CD4-positive, alpha-beta T cell (primary cell): ENCODE measurements around the gene CDHR2. TPM values are rescaled to one million over a fixed set of nuclear protein-coding genes. Genes with fewer than 3 reads are reported as not detected.

Experiments
- ATAC-seq: fragments of 200-7000 bp; cut with Tn5 transposase; one replicate; pipeline ENCODE4 v1.10.0; 2022; ENCODE audit warnings: mild to moderate bottlenecking; ENCODE audit not compliant: poor library complexity
- CTCF ChIA-PET: fragments of 350-600 bp; sonication (Branson Sonifier 250); formaldehyde crosslinking; loops from one replicate; lab custom pipeline; 2021; ENCODE audit warnings: antibody characterized with exemption, inconsistent platforms; lab: Charles Lee
- POLR2A ChIA-PET: fragments of 350-600 bp; sonication (Branson Sonifier 250); formaldehyde crosslinking; loops from one replicate; lab custom pipeline; 2021; ENCODE audit warnings: antibody characterized with exemption, inconsistent platforms; lab: Charles Lee
- DNase-seq, 14 experiments: peaks; one replicate each; pipeline ENCODE4 v3.0.0-alpha.2; 2013 to 2020; ENCODE audit warnings: mixed read lengths in 2 of 14
- H3K27ac ChIP-seq, 2 donors: one replicate each; pipeline versions ENCODE4 v1.5.1 to v1.7.0; 2013; ENCODE audit warnings: low read length in 2 of 2, low read depth in 1 of 2, mild to moderate bottlenecking in 1 of 2
- H3K27me3 ChIP-seq, 2 experiments: 1 replicate in 1 of 2; 2 replicates in 1 of 2; pipeline versions ENCODE4 v1.6.1 to v1.7.0; 2013; ENCODE audit warnings: low read length in 2 of 2, control low read depth in 1 of 2, mild to moderate bottlenecking in 1 of 2, moderate library complexity in 1 of 2; ENCODE audit not compliant: insufficient read depth in 2 of 2, control insufficient read depth in 1 of 2
- H3K36me3 ChIP-seq: one replicate; pipeline ENCODE4 v1.6.1; 2013; ENCODE audit warnings: low read length, control low read depth; ENCODE audit not compliant: insufficient read depth
- H3K4me1 ChIP-seq: one replicate; pipeline ENCODE4 v1.6.1; 2013; ENCODE audit warnings: low read length, control low read depth; ENCODE audit not compliant: insufficient read depth
- H3K4me3 ChIP-seq: one replicate; pipeline ENCODE4 v1.5.1; 2013; ENCODE audit warnings: mild to moderate bottlenecking, low read length, moderate library complexity
- H3K9me3 ChIP-seq, 2 experiments: 1 replicate in 1 of 2; 2 replicates in 1 of 2; pipeline versions ENCODE4 v1.6.1 to v1.7.0; 2013; ENCODE audit warnings: low read length in 2 of 2, mild to moderate bottlenecking in 2 of 2, control low read depth in 1 of 2, moderate library complexity in 1 of 2; ENCODE audit not compliant: control insufficient read depth in 1 of 2, insufficient read depth in 1 of 2
- H3K27ac Mint-ChIP-seq: one replicate; pipeline ENCODE4 v1.8.0; 2020; ENCODE audit warnings: mixed read lengths
- H3K27me3 Mint-ChIP-seq: one replicate; pipeline ENCODE4 v1.8.0; 2021; ENCODE audit warnings: mixed read lengths
- H3K36me3 Mint-ChIP-seq: one replicate; pipeline ENCODE4 v1.8.0; 2021; ENCODE audit warnings: low read depth, mixed read lengths
- H3K4me1 Mint-ChIP-seq: one replicate; pipeline ENCODE4 v1.8.0; 2021; ENCODE audit warnings: low read depth, mixed read lengths
- H3K4me3 Mint-ChIP-seq: one replicate; pipeline ENCODE4 v1.8.0; 2020; ENCODE audit warnings: mild to moderate bottlenecking, mixed read lengths
- H3K9me3 Mint-ChIP-seq: one replicate; pipeline ENCODE4 v1.8.0; 2020; ENCODE audit warnings: mixed read lengths
- CTCF ChIP-seq: fragments of 200-600 bp; IDR thresholded peaks from one replicate; pipeline ENCODE4 v1.8.0; 2022; ENCODE audit warnings: antibody characterized with exemption, mild to moderate bottlenecking
- intact Hi-C, 2 experiments: fragments of 100-400 bp; cut with DNase I in 1 of 2; cut with micrococcal nuclease in 1 of 2; formaldehyde crosslinking; loops; one replicate each; pipeline versions ENCODE4 v1.15.1 to v1.9.0; 2023 to 2025; cut with DNase I, micrococcal nuclease
- total RNA-seq, 174 experiments: library from RNA in 2 of 174; stranded (reverse) in 2 of 174; gene quantifications; one replicate each; pipeline ENCODE4 v1.2.3 and lab custom pipeline; 2021 to 2026

Gene CDHR2
- total RNA-seq, 2 experiments from 2014 or later, result 1.6 to 2.0 TPM

DNA sequence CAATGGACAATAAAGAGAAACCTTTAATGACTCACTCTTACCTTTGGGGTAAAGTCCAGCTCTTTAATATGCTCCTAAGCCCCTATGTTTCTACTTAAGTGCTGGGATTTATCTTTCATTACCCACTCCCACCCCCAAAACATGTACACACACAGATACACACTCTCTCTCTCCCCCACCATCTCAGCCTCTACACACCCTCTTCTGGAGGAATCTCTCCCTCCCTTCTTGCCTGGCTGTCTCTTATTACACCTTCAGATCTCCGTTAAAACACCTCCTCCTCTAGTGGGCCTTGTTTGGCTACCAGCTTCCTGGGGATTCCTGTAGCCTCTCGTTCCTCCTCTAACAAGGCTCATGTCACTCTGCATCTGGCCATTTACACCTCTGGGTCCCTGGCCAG lies 53.9 kb downstream of the CDHR2 start:
- DNase-seq (no peak), ATAC-seq (no peak)
- H3K27ac ChIP-seq, result no peak overlapping the region
- Mint-ChIP-seq H3K4me1 (no peaks in the 10 kb centered on the region), H3K9me3 (no peaks in the 10 kb centered on the region), H3K27me3 (no peaks in the 10 kb centered on the region), H3K27ac (no peak overlapping the region), H3K4me3 (no peak overlapping the region), H3K36me3 (no peaks in the 10 kb centered on the region)
- no peak for TF ChIP-seq CTCF
- POLR2A ChIA-PET, result no interaction called here
- intact Hi-C loops, result no loop called here
- peaks cover 0 to 4% of the 10 kb centered on the region in 2 experiments for H3K9me3 ChIP-seq
- H3K27me3 ChIP-seq, result no peaks in the 10 kb centered on the region
- CTCF ChIA-PET, result no interaction called here
- no peaks in the 10 kb centered on the region for H3K4me1 ChIP-seq
- no peaks in the 10 kb centered on the region for H3K36me3 ChIP-seq
- H3K4me3 ChIP-seq, result no peak overlapping the region

DNA sequence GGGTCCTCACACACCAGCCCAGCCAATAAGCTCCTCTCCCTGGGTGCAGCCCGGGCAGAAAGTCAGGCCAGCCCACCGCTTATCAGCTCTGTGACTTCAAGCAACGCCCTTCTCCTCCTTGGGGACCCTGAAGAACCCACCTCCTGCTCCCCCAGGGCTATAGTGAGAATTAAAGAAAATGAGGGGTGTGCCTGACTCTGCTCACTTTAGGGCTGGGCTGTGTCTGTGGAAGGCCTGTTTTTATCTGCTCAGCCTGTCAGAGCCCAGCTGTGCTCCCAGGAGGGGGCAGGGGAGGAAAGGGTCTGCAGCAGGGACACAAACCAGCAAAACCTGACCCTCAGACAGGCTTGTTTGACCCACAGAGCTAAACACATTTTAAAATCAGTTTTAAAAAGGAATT lies 56.9 kb downstream of the CDHR2 start:
- Mint-ChIP-seq H3K36me3 (no peaks in the 10 kb centered on the region), H3K9me3 (no peaks in the 10 kb centered on the region), H3K27ac (no peak overlapping the region), H3K27me3 (peaks cover 14% of the 10 kb centered on the region), H3K4me1 (peaks cover 11% of the 10 kb centered on the region), H3K4me3 (no peak overlapping the region)
- ATAC-seq, result no peak
- CTCF ChIA-PET, result interaction anchor here (1.2 to 2.0 kb wide), 2 partner anchors 9 to 55 kb away, joined by 4 to 8 read pairs; no protein-coding TSS in a partner anchor
- H3K27ac ChIP-seq, result no peak overlapping the region
- no peaks in the 10 kb centered on the region for H3K36me3 ChIP-seq
- no peak overlapping the region for H3K4me3 ChIP-seq
- no peak for DNase-seq
- peaks cover 4 to 5% of the 10 kb centered on the region in 2 experiments for H3K27me3 ChIP-seq
- POLR2A ChIA-PET, result no interaction called here
- no peak for TF ChIP-seq CTCF
- H3K9me3 ChIP-seq, result no peaks in the 10 kb centered on the region
- intact Hi-C loops, result no loop called here
- H3K4me1 ChIP-seq, result peaks cover 15% of the 10 kb centered on the region

- ATAC-seq (no peak), DNase-seq (no peak)
- Mint-ChIP-seq H3K4me1 (peaks cover 11% of the 10 kb centered on the region), H3K4me3 (no peak overlapping the region), H3K36me3 (no peaks in the 10 kb centered on the region), H3K9me3 (no peaks in the 10 kb centered on the region), H3K27ac (no peak overlapping the region), H3K27me3 (peaks cover 21% of the 10 kb centered on the region)
- Histone ChIP-seq H3K27me3 (peaks cover 8 to 9% of the 10 kb centered on the region in 2 experiments), H3K36me3 (no peaks in the 10 kb centered on the region), H3K27ac (no peak overlapping the region), H3K4me1 (peaks cover 15% of the 10 kb centered on the region), H3K9me3 (no peaks in the 10 kb centered on the region), H3K4me3 (no peak overlapping the region)
- CTCF ChIA-PET, result interaction anchor here (1.2 to 2.0 kb wide), 2 partner anchors 10 to 54 kb away, joined by 4 to 8 read pairs; no protein-coding TSS in a partner anchor
- POLR2A ChIA-PET, result no interaction called here
- no peak for TF ChIP-seq CTCF
- intact Hi-C loops, result no loop called here
These were observed 57.7 kb downstream of the CDHR2 start for GRCh38 chr5:176606875-176607274.
